Measurements from ENCODE around the gene POU2AF1. TPM values are rescaled to one million over a fixed set of nuclear protein-coding genes. Genes with fewer than 3 reads are reported as not detected.

Gene POU2AF1
- polyA plus RNA-seq, 1 donor (not counting 4 experiments of a cell fraction or from before 2014, with no cell fraction given): not detected

GRCh38 chr11:111303461-111303860 is 75.6 kb downstream of the POU2AF1 start:
- no peaks in the 10 kb centered on the region for H3K36me3 ChIP-seq (ENCODE audit: control insufficient read depth in 2 of 2, extremely low read depth in 1 of 2, insufficient read depth in 2 of 2, low read length in 2 of 2)
- no peak overlapping the region for H3K4me2 ChIP-seq (ENCODE audit: control insufficient read depth, extremely low read depth, insufficient read depth, low read depth, low read length)
- no peaks in the 10 kb centered on the region for H3K9me3 ChIP-seq (ENCODE audit: control insufficient read depth, low read depth, low read length)
- no peak overlapping the region for H3K27ac ChIP-seq (ENCODE audit: control insufficient read depth, insufficient read depth, low read length)
- no peaks in the 10 kb centered on the region for H3K4me1 ChIP-seq (ENCODE audit: control insufficient read depth, extremely low read depth, insufficient read depth, low read length)
- H3K4me3 ChIP-seq (ENCODE audit: control insufficient read depth in 2 of 3, extremely low read depth in 1 of 3, insufficient read depth in 2 of 3, low read depth in 1 of 3, low read length in 3 of 3): no peak overlapping the region
- DNase-seq (ENCODE audit: low read depth, low spot score) (no peak), FAIRE-seq (peak; percentile 13)
- TF ChIP-seq CTCF (optimal IDR thresholded peaks at IDR 0.05 in 1 of 3, IDR thresholded peaks at IDR 0.05 in 1 of 3, conservative IDR thresholded peaks at IDR 0.05 in 1 of 3; ENCODE audit: extremely low read depth in 1 of 3, insufficient read depth in 2 of 3, low read length in 3 of 3) (no peak), EZH2 (IDR thresholded peaks at IDR 0.05; ENCODE audit: low read length) (no peak)
- peaks cover 31% of the 10 kb centered on the region for H3K27me3 ChIP-seq (ENCODE audit: control insufficient read depth, extremely low read depth, insufficient read depth, low read length)
- no peak overlapping the region for H3K9ac ChIP-seq (ENCODE audit: control insufficient read depth, extremely low read depth, insufficient read depth, low read length)
- H2AFZ ChIP-seq (ENCODE audit: control insufficient read depth, low read length): no peak overlapping the region
- no peaks in the 10 kb centered on the region for H3K9me1 ChIP-seq (ENCODE audit: control insufficient read depth, extremely low read depth, insufficient read depth, low read length)
- no peaks in the 10 kb centered on the region for H3K79me2 ChIP-seq (ENCODE audit: control insufficient read depth, insufficient read depth, low read length)
- dilution Hi-C loops (cut with MboI; ENCODE audit: extremely low pct_ligation_motif_present, low sequenced_read_pairs): no loop called here
- H4K20me1 ChIP-seq (ENCODE audit: control insufficient read depth, extremely low read depth, insufficient read depth, low read length): no peaks in the 10 kb centered on the region

GRCh38 chr11:111302298-111302697 is 76.8 kb downstream of the POU2AF1 start:
- dilution Hi-C loops (cut with MboI; ENCODE audit: extremely low pct_ligation_motif_present, low sequenced_read_pairs): no loop called here
- no peaks in the 10 kb centered on the region for H3K36me3 ChIP-seq (ENCODE audit: control insufficient read depth in 2 of 2, extremely low read depth in 1 of 2, insufficient read depth in 2 of 2, low read length in 2 of 2)
- H3K4me3 ChIP-seq (ENCODE audit: control insufficient read depth in 2 of 3, extremely low read depth in 1 of 3, insufficient read depth in 2 of 3, low read depth in 1 of 3, low read length in 3 of 3): no peak overlapping the region
- H3K4me2 ChIP-seq (ENCODE audit: control insufficient read depth, extremely low read depth, insufficient read depth, low read depth, low read length): no peak overlapping the region
- H3K27me3 ChIP-seq (ENCODE audit: control insufficient read depth, extremely low read depth, insufficient read depth, low read length): peaks cover 38% of the 10 kb centered on the region
- H3K9ac ChIP-seq (ENCODE audit: control insufficient read depth, extremely low read depth, insufficient read depth, low read length): no peak overlapping the region
- H3K27ac ChIP-seq (ENCODE audit: control insufficient read depth, insufficient read depth, low read length): no peak overlapping the region
- no peaks in the 10 kb centered on the region for H3K4me1 ChIP-seq (ENCODE audit: control insufficient read depth, extremely low read depth, insufficient read depth, low read length)
- H2AFZ ChIP-seq (ENCODE audit: control insufficient read depth, low read length): no peak overlapping the region
- TF ChIP-seq EZH2 (IDR thresholded peaks at IDR 0.05; ENCODE audit: low read length) (no peak), CTCF (optimal IDR thresholded peaks at IDR 0.05 in 1 of 3, IDR thresholded peaks at IDR 0.05 in 1 of 3, conservative IDR thresholded peaks at IDR 0.05 in 1 of 3; ENCODE audit: extremely low read depth in 1 of 3, insufficient read depth in 2 of 3, low read length in 3 of 3) (no peak)
- no peaks in the 10 kb centered on the region for H3K79me2 ChIP-seq (ENCODE audit: control insufficient read depth, insufficient read depth, low read length)
- no peaks in the 10 kb centered on the region for H3K9me1 ChIP-seq (ENCODE audit: control insufficient read depth, extremely low read depth, insufficient read depth, low read length)
- H4K20me1 ChIP-seq (ENCODE audit: control insufficient read depth, extremely low read depth, insufficient read depth, low read length): no peaks in the 10 kb centered on the region
- no peaks in the 10 kb centered on the region for H3K9me3 ChIP-seq (ENCODE audit: control insufficient read depth, low read depth, low read length)
- FAIRE-seq (no peak), DNase-seq (ENCODE audit: low read depth, low spot score) (no peak)

Small RNA genes within 50 kb of the gene (small RNA-seq; reads per million reads assigned to genes)
- 0 reads per million in 3 experiments for gene MIR4491 (ENCODE audit: insufficient read length in 3 of 3, low read depth in 3 of 3, low replicate concordance in 1 of 3)
- 0 reads per million in 3 experiments for gene RNU2-60P (ENCODE audit: insufficient read length in 3 of 3, low read depth in 3 of 3, low replicate concordance in 1 of 3)

Other genes starting within 250 kb of the POU2AF1 start
- gene POU2AF2, start 133.6 kb downstream of the POU2AF1 start, polyA plus RNA-seq: not detected in 3 replicates
- gene POU2AF3, start 80.7 kb downstream of the POU2AF1 start, polyA plus RNA-seq: not detected in 3 replicates
- gene BTG4, start 133.1 kb upstream of the POU2AF1 start, polyA plus RNA-seq: 0.07 to 0.13 TPM (median 0.12 TPM) in 3 replicates
- gene HOATZ, start 135.5 kb upstream of the POU2AF1 start, polyA plus RNA-seq: 0.11 TPM in 1 of 3 replicates, not detected in the others
- 1.1 to 5.1 TPM (median 3.6 TPM) in 3 replicates for gene LAYN, start 161.4 kb upstream of the POU2AF1 start, polyA plus RNA-seq
- gene SIK2, start 223.2 kb upstream of the POU2AF1 start, polyA plus RNA-seq: 10.0 to 12.2 TPM (median 11.9 TPM) in 3 replicates

Data from keratinocyte (primary cell).